Endothelial cell of umbilical vein (primary cell): ENCODE data around the gene DNAJC27. TPM values are rescaled to one million over a fixed set of nuclear protein-coding genes. Genes with fewer than 3 reads are reported as not detected.

ENCODE experiments used
- BruUV-seq: library from RNA; stranded (reverse); fragments of 400-500 nt; replicated peaks from 2 replicates; lab custom pipeline; 2021; lab: Mats Ljungman, UMichigan
- CTCF ChIA-PET: fragments of 300-600, 350-600 bp; sonication (Branson Sonifier 250); formaldehyde crosslinking; loops from one replicate; lab custom pipeline; 2021; ENCODE audit warnings: antibody characterized with exemption, inconsistent platforms; lab: Charles Lee
- POLR2A ChIA-PET: fragments of 300-600, 350-600 bp; sonication (Branson Sonifier 250); formaldehyde crosslinking; loops from one replicate; lab custom pipeline; 2021; ENCODE audit warnings: antibody characterized with exemption, inconsistent platforms; lab: Charles Lee
- DNase-seq: peaks from one replicate; pipeline ENCODE4 v3.0.0-alpha.2; 2011; ENCODE audit warnings: low read depth, low spot score
- FAIRE-seq: peaks from 2 replicates; lab custom pipeline; 2011; peaks lifted over from hg19 to GRCh38; lab: Jason Lieb, UNC
- H2AFZ ChIP-seq: 2 replicates; pipeline ENCODE4 v1.6.0; 2012; ENCODE audit warnings: low read depth, low read length, control low read depth, inconsistent platforms
- H3K27ac ChIP-seq: 2 replicates; pipeline ENCODE4 v1.5.1; 2011; ENCODE audit warnings: low read depth, mild to moderate bottlenecking, control low read depth, low read length, moderate library complexity; ENCODE audit not compliant: insufficient read depth
- H3K27me3 ChIP-seq, 2 experiments: 2 replicates each; pipeline versions ENCODE4 v1.6.0 to v1.6.1; 2011; ENCODE audit warnings: low read length in 2 of 2, mixed read lengths in 1 of 2; ENCODE audit not compliant: control insufficient read depth in 2 of 2, insufficient read depth in 2 of 2
- H3K36me3 ChIP-seq, 2 experiments: 2 replicates in 1 of 2; 3 replicates in 1 of 2; pipeline ENCODE4 v1.5.1; 2011; ENCODE audit warnings: low read length in 2 of 2, mild to moderate bottlenecking in 1 of 2, moderate library complexity in 1 of 2; ENCODE audit not compliant: control insufficient read depth in 2 of 2, insufficient read depth in 2 of 2; ENCODE audit errors: extremely low read depth in 1 of 2
- H3K4me1 ChIP-seq: 3 replicates; pipeline ENCODE4 v1.5.1; 2011; ENCODE audit warnings: mild to moderate bottlenecking, low read length; ENCODE audit not compliant: control insufficient read depth, insufficient read depth; ENCODE audit errors: extremely low read depth
- H3K4me2 ChIP-seq: 2 replicates; pipeline ENCODE4 v1.6.1; 2011; ENCODE audit warnings: low read length, control low read depth, mixed read lengths; ENCODE audit not compliant: insufficient read depth
- H3K4me3 ChIP-seq, 3 experiments: fragments of 200-600 bp in 1 of 3; sonication (generic), shearing (Covaris generic) in 1 of 3; replicated peaks in 1 of 3; 2 replicates each; pipeline ENCODE4 v1.5.1; 2011 to 2016; ENCODE audit warnings: control low read depth in 3 of 3, low read length in 3 of 3, mild to moderate bottlenecking in 2 of 3, inconsistent platforms in 1 of 3, low read depth in 1 of 3, moderate library complexity in 1 of 3; ENCODE audit not compliant: insufficient read depth in 1 of 3
- H3K79me2 ChIP-seq: 2 replicates; pipeline ENCODE4 v1.6.0; 2012; ENCODE audit warnings: low read length, inconsistent platforms; ENCODE audit not compliant: control insufficient read depth, insufficient read depth
- H3K9ac ChIP-seq: replicated peaks from 2 replicates; pipeline ENCODE3; 2011; ENCODE audit warnings: low read length, control low read depth; ENCODE audit not compliant: insufficient read depth; ENCODE audit errors: extremely low read depth
- H3K9me1 ChIP-seq: replicated peaks from 3 replicates; pipeline ENCODE4 v1.6.0; 2011; ENCODE audit warnings: mild to moderate bottlenecking, low read length; ENCODE audit not compliant: control insufficient read depth, insufficient read depth; ENCODE audit errors: extremely low read depth
- H3K9me3 ChIP-seq: replicated peaks from 2 replicates; pipeline ENCODE4 v1.5.1; 2012; ENCODE audit warnings: low read length, inconsistent platforms; ENCODE audit not compliant: control insufficient read depth, insufficient read depth
- H4K20me1 ChIP-seq: replicated peaks from 2 replicates; pipeline ENCODE3; 2011; ENCODE audit warnings: mild to moderate bottlenecking, low read length; ENCODE audit not compliant: control insufficient read depth, insufficient read depth; ENCODE audit errors: extremely low read depth
- CTCF ChIP-seq, 2 donors: IDR thresholded peaks; 1 replicate in 1 of 2; 2 replicates in 1 of 2; pipeline ENCODE4 v1.5.1; 2011; ENCODE audit warnings: low read length in 2 of 2, mild to moderate bottlenecking in 2 of 2, moderate library complexity in 2 of 2, control low read depth in 1 of 2, inconsistent platforms in 1 of 2, low read depth in 1 of 2; ENCODE audit not compliant: insufficient read depth in 1 of 2; ENCODE audit errors: extremely low read depth in 1 of 2
- GATA2 ChIP-seq: IDR thresholded peaks from 2 replicates; pipeline ENCODE4 v1.7.0; 2011; ENCODE audit warnings: low read depth, mild to moderate bottlenecking, moderate library complexity, mixed read lengths, low read length; ENCODE audit not compliant: insufficient read length, insufficient read depth
- JUN ChIP-seq: IDR thresholded peaks from 2 replicates; pipeline ENCODE4 v1.6.1; 2011; ENCODE audit warnings: borderline replicate concordance, low read depth; ENCODE audit not compliant: insufficient read length, insufficient read depth
- MAX ChIP-seq: IDR thresholded peaks from 2 replicates; pipeline ENCODE4 v1.6.1; 2011; ENCODE audit not compliant: insufficient read depth, insufficient read length
- MYC ChIP-seq: IDR thresholded peaks from one replicate; pipeline ENCODE4 v1.6.1; 2011; ENCODE audit warnings: mild to moderate bottlenecking, low read depth, low read length
- POLR2A ChIP-seq: IDR thresholded peaks from 2 replicates; pipeline ENCODE4 v1.6.1; 2012; ENCODE audit warnings: low read depth, mild to moderate bottlenecking, control low read depth, low read length
- POLR2AphosphoS5 ChIP-seq: IDR thresholded peaks from 2 replicates; pipeline ENCODE4 v1.6.1; 2012; ENCODE audit warnings: low read depth, mild to moderate bottlenecking, control low read depth, low read length, moderate library complexity; ENCODE audit not compliant: insufficient read depth
- dilution Hi-C: fragments of 300-500 bp; cut with MboI; formaldehyde crosslinking; loops from one replicate; pipeline ENCODE4 v1.15.0; 2019; ENCODE audit warnings: low sequenced_read_pairs; ENCODE audit not compliant: extremely low pct_ligation_motif_present
- intact Hi-C: fragments of 100-400 bp; cut with micrococcal nuclease; formaldehyde crosslinking; loops from one replicate; pipeline ENCODE4 v1.10.0; 2022
- polyA plus RNA-seq, 4 experiments: library from polyadenylated mRNA; depleted of rRNA in 3 of 4; stranded (reverse) in 3 of 4; unstranded in 1 of 4; fragments of >200 nt; gene quantifications; 2 replicates each; pipeline versions ENCODE4 v1.2.1 to v1.2.3, GENCODE V29; 2011 to 2012; ENCODE audit warnings: missing spikeins in 1 of 4
- total RNA-seq: library from RNA; stranded (reverse); gene quantifications from 2 replicates; pipeline ENCODE4 v1.2.3, GENCODE V29; 2021

Gene DNAJC27
- total and polyA plus RNA-seq, 2 donors (not counting 3 experiments of a cell fraction or from before 2014, with no cell fraction given), result 1.3 to 3.2 TPM

GRCh38 chr2:24910245-24910644 lies 61.5 kb downstream of the DNAJC27 start:
- H3K4me2 ChIP-seq, result no peak overlapping the region
- H3K79me2 ChIP-seq, result no peaks in the 10 kb centered on the region
- intact Hi-C loops (no loop called here), dilution Hi-C loops (no loop called here)
- no peak overlapping the region for H3K4me3 ChIP-seq
- H3K9me3 ChIP-seq, result no peaks in the 10 kb centered on the region
- no peak overlapping the region for H2AFZ ChIP-seq
- no peaks in the 10 kb centered on the region for H3K9me1 ChIP-seq
- FAIRE-seq (no peak), DNase-seq (no peak)
- TF ChIP-seq CTCF (IDR thresholded peaks at IDR 0.05; ENCODE audit: extremely low read depth in 1 of 2, insufficient read depth in 1 of 2, low read depth in 1 of 2, low read length in 2 of 2), result no peak
- no peak for TF ChIP-seq POLR2AphosphoS5
- no peak for TF ChIP-seq MYC
- no TSS peak for BruUV-seq
- H3K27me3 ChIP-seq, result no peaks in the 10 kb centered on the region
- no peak overlapping the region for H3K27ac ChIP-seq
- H4K20me1 ChIP-seq, result no peaks in the 10 kb centered on the region
- CTCF ChIA-PET, result interaction anchor here (0.5 to 1.1 kb wide), 2 partner anchors 10 to 30 kb away, joined by 3 to 5 read pairs; no protein-coding TSS in a partner anchor
- H3K9ac ChIP-seq, result no peak overlapping the region
- H3K4me1 ChIP-seq, result no peaks in the 10 kb centered on the region
- POLR2A ChIA-PET, result no interaction called here
- H3K36me3 ChIP-seq, result no peaks in the 10 kb centered on the region

GRCh38 chr2:24909555-24910177 lies 62.1 kb downstream of the DNAJC27 start:
- Histone ChIP-seq H4K20me1 (no peaks in the 10 kb centered on the region), H2AFZ (no peak overlapping the region), H3K36me3 (no peaks in the 10 kb centered on the region), H3K9me3 (no peaks in the 10 kb centered on the region), H3K9me1 (no peaks in the 10 kb centered on the region), H3K4me1 (no peaks in the 10 kb centered on the region), H3K9ac (no peak overlapping the region), H3K27me3 (no peaks in the 10 kb centered on the region), H3K4me3 (no peak overlapping the region), H3K4me2 (no peak overlapping the region), H3K27ac (no peak overlapping the region), H3K79me2 (no peaks in the 10 kb centered on the region)
- ChIA-PET CTCF (interaction anchor here (0.5 to 1.1 kb wide), 2 partner anchors 9 to 31 kb away, joined by 3 to 5 read pairs; no protein-coding TSS in a partner anchor), POLR2A (no interaction called here)
- intact Hi-C loops (no loop called here), dilution Hi-C loops (no loop called here)
- no peak for DNase-seq
- FAIRE-seq, result no peak
- no TSS peak for BruUV-seq
- no peak for TF ChIP-seq MYC
- no peak for TF ChIP-seq POLR2A
- TF ChIP-seq GATA2, result no peak
- no peak for TF ChIP-seq JUN
- no peak for TF ChIP-seq CTCF (IDR thresholded peaks at IDR 0.05; ENCODE audit: extremely low read depth in 1 of 2, insufficient read depth in 1 of 2, low read depth in 1 of 2, low read length in 2 of 2)
- TF ChIP-seq MAX, result no peak
